8988T (cell line): ENCODE measurements around the gene PMVK.
"Not testable (repeated sequence)": the region's sequence is repeated elsewhere in the genome, so short reads cannot be mapped to it uniquely, and the experiment has no call there.

ENCODE experiments used
- DNase-seq: peaks from one replicate; pipeline ENCODE4 v3.0.0; 2011

The PMVK gene

DNA sequence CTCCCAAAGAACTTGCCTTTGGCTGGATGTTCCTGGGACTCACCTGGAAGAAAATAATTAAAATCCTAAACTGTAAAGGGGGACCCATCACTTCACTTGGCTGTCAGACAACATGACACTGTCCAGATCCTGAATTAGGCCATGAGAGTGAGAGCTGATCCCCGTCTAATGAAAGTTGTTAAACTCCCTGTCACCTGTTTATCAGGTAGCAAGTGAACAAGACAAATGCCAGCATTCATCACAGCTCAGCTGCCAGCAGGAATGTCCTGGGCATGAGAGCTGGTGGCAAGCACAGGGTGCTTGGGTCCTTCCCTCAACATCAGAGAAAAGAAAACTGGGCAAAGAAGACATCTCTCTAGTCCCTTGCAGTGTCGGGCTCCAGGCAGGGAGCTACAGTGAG lies 23.8 kb downstream of the PMVK start:
- DNase-seq: no peak

- DNase-seq: no peak
Measured at GRCh38 chr1:154911691-154912550, 24.6 kb downstream of the PMVK start.

- no peak for DNase-seq
Measured at GRCh38 chr1:154910851-154911250, 25.7 kb downstream of the PMVK start.

GRCh38 chr1:154908937-154909336 lies 27.6 kb downstream of the PMVK start:
- no peak for DNase-seq

GRCh38 chr1:154908129-154908528 lies 28.4 kb downstream of the PMVK start:
- DNase-seq: not testable (repeated sequence)

- no peak for DNase-seq
Measured at GRCh38 chr1:154906621-154907081, 29.9 kb downstream of the PMVK start.

GRCh38 chr1:154902938-154903566 lies 33.5 kb downstream of the PMVK start:
- DNase-seq: no peak

DNA sequence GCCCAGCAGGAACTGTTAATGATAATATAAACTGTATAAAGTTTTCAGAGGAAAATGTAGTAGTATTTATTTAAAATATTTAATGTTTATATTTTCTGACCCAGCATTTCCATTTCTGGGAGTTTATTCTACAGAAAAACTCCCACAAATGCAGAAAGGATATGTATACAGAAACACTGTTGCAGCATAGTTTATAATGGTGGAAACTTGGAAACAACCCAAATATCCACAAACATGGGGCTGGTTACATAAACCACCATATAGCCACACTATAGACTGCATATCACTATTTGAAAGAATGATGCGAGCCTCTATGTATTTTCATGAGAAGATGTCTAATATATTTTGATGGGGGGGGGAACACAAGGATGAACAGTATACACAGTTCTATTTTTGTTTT lies 34.9 kb downstream of the PMVK start:
- DNase-seq: no peak

GRCh38 chr1:154899041-154899440 lies 37.5 kb downstream of the PMVK start:
- no peak for DNase-seq

DNA sequence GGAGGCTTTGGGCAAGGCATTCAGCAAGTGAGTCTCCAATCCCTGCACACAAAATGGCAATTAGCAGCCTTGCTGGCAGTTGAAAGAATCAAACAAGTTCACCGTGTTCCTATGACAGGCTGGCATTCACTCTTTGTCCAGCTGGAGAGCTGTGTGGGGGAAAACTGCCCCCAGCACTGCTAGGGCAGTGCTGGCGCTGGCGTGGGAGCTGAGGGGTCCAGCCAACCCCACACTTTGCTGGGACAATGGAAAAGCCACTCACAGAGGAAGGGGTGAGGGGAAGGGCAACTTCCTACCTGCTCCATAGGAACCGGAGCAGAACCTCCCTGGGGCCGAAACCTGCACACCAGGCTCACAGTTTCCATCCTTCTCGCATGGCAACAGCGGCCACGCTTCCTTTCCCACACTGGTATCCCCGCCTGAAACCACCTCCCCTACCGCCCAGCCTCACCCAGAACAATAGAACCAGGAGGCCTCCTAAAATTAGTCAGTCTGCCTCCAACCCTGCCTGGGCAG lies 39.7 kb downstream of the PMVK start:
- DNase-seq: no peak

- no peak for DNase-seq
Measured at GRCh38 chr1:154895798-154896197, 40.7 kb downstream of the PMVK start.

DNA sequence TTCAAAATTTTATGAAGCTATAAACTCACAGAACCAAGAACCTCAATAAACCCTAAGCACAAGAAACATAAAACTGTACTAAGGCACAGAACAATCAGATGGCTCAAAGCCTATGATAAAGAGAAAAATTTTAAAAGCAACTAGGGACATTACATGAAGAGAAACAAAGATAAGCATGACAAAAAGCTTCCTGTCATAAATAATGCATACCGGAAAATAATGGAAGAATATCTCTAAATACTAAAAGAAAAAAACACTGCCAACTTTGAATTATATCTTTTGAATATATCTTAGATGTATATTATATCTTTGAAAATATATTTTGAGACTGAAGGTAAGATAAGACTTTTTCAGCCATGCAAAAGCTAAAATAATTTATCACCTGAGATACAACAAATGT lies 45.1 kb downstream of the PMVK start:
- DNase-seq: no peak

DNA sequence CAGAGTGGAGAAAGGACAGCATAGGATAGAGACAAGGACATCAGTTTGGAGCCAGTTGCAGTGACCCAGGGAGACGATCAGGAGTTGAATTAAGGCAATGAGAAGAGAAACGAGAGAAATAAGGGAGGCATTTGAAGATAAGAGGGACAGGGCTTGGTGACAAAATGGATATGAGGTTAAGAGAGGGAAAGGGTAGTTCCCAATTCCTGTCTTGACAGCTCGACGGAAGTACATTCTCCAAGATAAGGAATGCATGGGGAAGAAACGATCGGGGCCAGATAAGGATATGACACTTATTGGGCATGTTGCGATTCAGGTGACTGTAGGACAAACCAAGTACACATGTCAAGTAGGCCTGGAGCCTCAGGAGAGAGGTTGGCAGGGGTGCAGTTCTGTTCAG lies 47.8 kb downstream of the PMVK start:
- DNase-seq: no peak

DNA sequence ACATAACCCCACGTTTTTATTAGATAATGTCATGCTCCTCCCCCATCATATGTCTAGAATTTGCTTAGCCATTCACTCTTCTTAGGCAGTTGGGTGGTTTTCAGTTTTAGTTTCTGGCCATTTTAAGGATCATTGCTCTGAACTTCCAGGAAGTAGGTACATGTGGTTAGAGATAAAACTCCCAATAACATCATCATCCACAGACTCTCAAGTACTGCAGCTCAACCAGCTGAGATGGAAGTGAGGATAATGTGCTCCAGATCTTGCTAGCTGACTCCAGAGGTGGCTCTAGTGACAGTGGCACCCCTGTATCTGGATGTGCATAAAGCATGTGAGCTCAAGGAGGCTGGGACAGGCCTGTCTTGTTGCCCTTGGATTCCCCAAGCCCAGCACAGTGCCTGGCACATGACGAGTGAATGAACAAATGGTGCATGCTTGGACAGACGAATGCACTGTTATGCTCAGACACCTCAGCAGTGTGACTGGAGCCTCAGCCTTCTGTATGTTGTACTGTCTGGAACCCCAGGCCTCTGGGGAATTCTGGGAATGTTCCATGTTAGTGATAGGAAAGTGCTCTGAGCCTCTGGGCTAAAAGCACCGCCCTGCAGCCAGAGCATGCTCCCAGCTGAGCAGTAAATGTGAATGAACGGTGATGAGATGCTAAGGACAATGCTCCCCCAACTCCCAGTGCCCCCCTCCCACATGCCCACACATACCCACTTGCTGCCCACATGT lies 50.1 kb downstream of the PMVK start:
- DNase-seq: no peak

GRCh38 chr1:154884869-154885701 lies 51.4 kb downstream of the PMVK start:
- DNase-seq: no peak

DNA sequence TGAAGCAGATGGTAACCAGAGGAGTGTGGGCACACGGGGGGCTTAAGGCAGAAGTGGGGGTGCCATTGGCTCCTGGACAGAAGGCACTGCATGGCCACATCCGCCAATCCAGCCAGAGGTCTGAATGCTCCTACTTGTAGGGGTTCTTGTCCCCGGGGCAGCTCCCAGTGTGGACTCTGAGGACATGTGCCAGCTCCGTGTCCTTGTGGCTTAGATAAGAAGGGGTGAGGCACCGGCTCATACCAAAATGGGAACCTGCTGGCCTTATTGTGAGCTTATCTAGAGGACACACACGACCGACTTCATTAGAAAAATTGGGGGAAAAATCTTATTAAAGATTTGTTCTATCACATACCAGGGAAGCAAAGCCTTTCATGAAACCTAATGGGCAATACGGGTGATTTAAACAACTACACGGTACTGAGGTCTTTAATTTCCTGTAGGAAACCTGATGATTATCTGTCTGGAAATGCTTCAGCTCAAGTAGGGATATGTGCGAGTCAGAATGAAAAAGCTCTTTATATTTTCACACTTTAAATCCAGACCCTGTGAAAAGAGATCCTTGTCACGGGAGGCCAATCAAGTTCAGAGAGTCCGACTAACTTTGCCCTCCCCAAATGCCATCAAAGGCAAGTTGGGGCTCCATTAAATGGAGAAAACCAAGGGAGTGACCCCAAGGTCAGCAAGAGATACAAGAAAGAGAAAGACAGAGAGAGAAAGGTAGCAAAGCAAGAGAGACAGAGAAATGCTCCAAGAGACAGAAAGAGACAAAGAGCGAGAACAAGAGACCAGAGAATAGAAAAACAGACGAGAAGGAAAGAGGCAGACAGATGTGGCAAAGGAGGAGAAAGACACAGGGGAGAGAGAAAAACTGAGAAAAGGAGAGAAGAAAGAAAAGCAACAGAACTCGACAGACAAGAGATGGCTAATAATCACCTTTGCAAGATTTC lies 52.3 kb downstream of the PMVK start:
- DNase-seq: no peak

- DNase-seq: no peak
Measured at GRCh38 chr1:154881820-154882535, 54.5 kb downstream of the PMVK start.

GRCh38 chr1:154880671-154881070 lies 55.8 kb downstream of the PMVK start:
- DNase-seq: no peak

DNA sequence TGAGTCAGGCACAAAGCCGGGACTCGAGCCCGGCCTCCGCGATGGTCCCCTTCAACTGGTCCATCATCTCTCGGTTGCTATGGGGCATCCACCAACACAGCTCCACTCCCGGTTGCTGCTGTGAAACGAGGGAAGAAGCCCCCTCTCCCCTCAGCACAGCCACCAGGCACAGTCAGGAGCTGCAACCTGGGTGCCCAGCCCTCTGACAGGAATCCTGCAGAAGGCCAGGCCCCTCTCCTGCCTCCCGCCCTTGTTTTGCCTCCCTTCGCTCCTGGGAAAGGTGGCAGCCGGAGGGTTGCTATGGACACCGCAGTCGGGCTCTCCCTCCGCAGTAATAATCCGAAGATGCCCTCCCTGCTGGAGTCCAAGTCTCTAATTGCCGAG lies 57.5 kb downstream of the PMVK start:
- no peak for DNase-seq

DNA sequence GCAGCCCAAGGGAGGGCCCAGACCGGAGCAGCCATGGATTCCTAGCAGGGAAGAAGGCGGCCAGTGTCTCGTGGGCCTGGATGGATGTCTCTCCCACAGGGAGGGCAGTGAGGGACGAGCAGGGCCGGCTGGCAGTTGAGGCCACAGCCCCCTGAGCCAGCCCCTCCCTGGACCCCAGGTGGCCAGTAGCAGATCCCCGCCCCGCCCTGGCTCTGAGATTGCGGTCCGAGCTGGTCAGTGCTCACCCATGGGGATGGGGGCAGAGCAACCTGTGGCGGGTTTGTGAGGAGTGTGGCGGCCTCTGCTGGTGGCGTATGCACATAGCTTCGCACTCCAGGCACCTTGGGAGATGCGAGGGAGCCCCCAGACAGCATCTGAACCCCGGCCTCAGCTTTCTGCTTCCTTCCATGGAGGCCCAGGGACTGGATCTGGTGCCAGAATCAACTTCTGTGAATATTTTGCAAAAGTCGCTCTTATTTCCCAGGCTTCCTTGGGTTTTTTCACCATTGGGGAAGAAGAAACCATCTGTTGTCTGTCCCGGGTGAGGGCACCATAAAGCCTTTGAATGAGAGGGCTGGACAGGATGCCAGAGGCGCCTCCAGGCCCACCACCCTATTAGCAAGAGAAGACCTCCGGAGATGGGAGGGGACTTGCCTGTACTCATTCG lies 58.0 kb downstream of the PMVK start:
- peak; percentile 69 for DNase-seq
